GM18867 (cell line): Measurements from ENCODE around the gene RNF186.
"Not testable (repeated sequence)": the region's sequence is repeated elsewhere in the genome, so short reads cannot be mapped to it uniquely, and the experiment has no call there.

Experiments used
- ATAC-seq: cut with Tn5 transposase; IDR thresholded peaks from one replicate; pipeline ENCODE4 v1.9.1; 2021; ENCODE audit warnings: mild to moderate bottlenecking, moderate library complexity; ENCODE audit not compliant: unreplicated experiment

The RNF186 gene, protein sequence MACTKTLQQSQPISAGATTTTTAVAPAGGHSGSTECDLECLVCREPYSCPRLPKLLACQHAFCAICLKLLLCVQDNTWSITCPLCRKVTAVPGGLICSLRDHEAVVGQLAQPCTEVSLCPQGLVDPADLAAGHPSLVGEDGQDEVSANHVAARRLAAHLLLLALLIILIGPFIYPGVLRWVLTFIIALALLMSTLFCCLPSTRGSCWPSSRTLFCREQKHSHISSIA

GRCh38 chr1:19814681-19815503 is at the start of gene RNF186:
Gene RNF186, minus strand, starts transcription at chr1:19815283. Its CDS starts 182 bp downstream, at chr1:19815101.
- ATAC-seq: no peak

GRCh38 chr1:19864570-19865160 is 49.6 kb upstream of the RNF186 start:
- ATAC-seq: no peak

DNA sequence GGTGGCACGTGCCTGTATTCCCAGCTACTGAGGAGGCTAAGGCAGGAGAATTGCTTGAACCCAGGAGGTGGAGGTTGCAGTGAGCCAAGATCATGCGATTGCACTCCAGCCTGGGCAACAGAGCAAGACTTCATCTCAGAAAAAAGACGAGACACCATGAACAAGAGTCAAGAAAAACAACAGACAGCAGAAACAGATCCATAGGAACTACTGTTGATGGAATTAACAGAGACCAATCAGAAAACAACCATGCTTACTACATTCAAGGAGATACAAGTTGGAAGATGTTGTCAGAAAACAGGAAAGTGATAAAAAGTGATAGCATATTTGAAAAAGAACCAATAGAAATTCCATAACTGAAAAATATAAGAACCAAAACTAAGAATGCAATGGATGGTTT is 47.9 kb upstream of the RNF186 start:
- no peak for ATAC-seq

- no peak for ATAC-seq
Observed at GRCh38 chr1:19861842-19862530, 46.9 kb upstream of the RNF186 start.

GRCh38 chr1:19861034-19861433 is 46.0 kb upstream of the RNF186 start:
- no peak for ATAC-seq

DNA sequence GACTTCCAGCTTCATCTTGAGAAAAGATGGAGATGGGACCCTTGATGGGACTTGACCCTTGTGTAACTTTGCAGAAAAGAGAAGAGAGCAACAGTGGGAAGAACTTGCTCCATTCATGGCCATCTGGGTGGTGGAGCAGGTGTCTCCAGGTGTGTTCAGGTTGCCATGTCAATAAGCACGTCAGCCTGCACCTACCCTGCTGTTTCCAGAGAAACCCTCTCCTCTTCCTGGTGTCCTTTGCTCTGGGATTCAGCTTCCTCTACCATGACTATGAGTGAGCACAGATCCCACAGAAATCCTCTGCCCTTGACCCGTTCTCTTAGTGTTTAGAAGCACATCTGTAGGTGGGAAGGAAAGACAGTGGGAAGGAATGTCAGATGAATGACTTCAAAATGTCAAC is 45.3 kb upstream of the RNF186 start:
- no peak for ATAC-seq

GRCh38 chr1:19859876-19860275 is 44.8 kb upstream of the RNF186 start:
- no peak for ATAC-seq

- ATAC-seq: no peak
Observed at GRCh38 chr1:19858893-19859292, 43.8 kb upstream of the RNF186 start.

DNA sequence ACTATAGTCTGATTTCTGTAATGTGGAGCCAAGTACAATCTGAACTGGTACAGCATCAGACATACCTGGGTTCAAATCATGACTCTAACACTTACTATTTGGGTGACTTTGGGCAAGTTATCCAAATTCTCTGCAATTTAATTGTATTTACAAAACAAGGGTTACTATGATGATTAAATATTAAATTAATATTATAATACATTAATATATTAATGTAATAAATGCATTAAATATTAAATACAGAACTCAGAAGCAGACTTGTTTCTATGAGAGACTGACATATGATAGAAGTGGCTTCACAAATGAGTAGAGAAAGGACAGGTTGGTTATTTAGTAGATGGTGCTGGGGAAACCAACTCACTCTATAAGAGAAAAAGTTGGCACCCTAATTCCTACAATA is 39.8 kb upstream of the RNF186 start:
- ATAC-seq: no peak

GRCh38 chr1:19852036-19852435 is 37.0 kb upstream of the RNF186 start:
- ATAC-seq: no peak

- ATAC-seq: no peak
Observed at GRCh38 chr1:19850214-19850613, 35.1 kb upstream of the RNF186 start.

DNA sequence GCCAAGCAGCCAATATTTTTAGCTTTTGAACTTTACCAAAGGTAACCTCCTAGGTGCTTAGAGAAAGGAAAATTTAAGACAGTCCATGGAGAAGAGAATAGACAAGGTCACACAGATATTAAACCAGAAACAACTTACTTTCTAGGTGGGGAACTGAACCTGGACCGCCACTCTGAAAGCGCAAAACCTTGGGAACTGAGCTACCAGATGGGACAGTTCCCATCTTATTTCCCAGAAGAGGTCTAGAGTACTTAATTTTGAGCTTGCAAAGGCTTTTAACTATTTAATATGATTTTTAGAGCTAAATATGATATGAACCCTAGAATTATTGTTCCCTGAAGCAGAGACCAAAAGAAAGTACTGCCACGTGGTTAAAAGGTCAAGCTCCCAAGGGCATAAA is 34.2 kb upstream of the RNF186 start:
- ATAC-seq: not testable (repeated sequence)

DNA sequence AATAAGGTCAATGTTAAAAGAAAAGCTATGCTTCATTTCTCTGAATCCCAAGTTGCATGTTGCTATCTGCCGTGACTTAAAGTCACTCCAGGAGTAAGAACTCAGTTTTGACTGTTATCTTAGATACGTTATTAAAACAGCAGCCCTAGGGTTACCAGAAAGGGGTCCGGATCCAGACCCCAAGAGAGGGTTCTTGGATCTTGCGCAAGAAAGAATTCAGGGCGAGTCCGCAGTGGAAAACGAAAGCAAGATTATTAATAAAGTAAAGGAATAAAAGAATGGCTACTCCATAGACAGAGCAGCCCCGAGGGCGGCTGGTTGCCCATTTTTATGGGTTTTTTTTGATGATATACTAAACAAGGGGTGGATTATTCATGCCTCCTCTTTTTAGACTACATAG is 32.3 kb upstream of the RNF186 start:
- not testable (repeated sequence) for ATAC-seq

GRCh38 chr1:19846338-19846737 is 31.3 kb upstream of the RNF186 start:
- ATAC-seq: no peak

- no peak for ATAC-seq
Observed at GRCh38 chr1:19845555-19845954, 30.5 kb upstream of the RNF186 start.

DNA sequence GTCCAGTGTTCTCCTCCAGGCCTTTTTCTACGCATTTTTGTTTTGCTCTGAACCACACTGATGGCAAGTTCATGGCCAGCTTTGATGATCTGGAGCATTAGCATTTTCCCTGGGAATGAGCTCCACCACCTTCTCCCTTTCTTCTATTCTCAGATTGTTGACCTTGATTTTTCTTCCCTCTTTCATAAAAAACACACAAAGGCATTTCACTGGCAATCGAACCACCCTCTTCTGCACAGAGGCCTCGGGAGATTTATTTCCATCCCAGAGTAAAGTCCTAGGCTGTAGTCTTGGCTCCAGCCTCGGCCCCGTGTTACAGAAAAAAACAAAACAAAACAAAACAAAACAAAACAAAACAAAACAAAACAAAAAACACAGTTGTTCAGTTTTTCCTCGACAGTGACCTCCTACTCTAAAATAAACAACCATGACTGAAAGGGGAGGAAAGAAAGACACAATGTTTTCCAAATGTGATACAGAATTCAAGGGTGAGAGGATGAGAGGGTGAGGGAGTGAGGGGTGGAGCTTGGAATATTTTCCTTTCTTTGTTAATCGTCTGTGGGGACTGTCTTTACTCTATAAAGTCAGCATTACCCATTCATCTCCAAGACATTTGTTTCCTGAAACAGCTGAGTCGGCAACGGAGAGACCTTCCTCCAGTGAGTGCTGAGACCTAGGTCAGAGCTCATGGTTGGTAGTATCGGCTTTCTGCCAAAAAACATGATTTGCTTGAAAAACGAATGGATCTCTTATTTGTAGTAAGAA is 29.8 kb upstream of the RNF186 start:
- ATAC-seq: no peak

DNA sequence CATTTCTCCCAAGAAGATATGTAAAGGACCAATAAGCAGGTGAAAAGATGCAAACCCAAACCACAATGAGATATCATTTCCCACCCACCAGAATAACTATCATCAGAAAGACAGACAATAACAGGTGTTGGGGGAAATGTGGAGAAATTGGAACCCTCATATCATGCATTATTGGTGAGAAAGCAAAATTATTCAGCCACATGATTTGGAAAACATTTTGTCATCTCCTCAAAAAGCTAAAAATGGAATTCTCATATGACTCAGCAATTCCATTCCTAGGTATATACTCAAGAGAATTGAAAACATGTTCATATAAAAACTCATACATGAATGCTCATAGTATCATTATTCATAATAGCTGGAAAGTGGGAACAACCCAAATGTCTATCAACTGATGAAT is 25.1 kb upstream of the RNF186 start:
- ATAC-seq: no peak

DNA sequence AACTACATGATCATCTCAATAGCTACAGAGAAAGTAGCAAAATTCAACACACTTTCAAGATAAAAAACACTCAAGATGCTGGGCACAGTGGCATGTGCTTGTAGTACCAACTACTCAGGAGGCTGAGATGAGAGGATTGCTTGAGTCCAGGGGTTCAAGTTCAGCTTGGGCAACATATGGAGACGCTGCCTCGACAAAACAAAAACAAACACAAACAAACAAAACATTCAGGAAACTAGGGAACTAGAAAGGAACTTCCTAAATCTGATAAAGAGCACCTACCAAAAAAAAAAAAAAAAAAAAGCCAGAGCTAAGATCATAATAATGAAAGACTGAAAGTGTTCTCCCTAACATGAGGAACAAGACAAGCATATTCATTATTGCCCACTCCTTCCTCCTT is 22.8 kb upstream of the RNF186 start:
- ATAC-seq: no peak

DNA sequence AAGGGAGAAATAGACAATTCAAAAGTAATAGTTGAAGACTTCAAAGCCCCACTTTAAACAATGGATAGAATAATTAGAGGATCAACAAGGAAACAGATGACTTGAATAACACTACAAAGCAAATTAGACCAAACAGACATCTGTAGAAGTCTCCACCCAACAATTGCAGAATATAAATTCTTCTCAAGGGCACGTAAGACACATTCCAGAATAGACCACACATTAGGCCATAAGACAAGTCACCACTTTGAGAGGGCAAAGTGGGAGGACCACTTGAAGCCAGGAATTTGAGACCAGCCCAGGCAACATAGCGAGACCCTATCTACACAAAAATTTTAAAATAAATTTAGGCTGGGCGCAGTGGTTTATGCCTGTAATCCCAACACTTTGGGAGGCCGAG is 20.5 kb upstream of the RNF186 start:
- no peak for ATAC-seq

DNA sequence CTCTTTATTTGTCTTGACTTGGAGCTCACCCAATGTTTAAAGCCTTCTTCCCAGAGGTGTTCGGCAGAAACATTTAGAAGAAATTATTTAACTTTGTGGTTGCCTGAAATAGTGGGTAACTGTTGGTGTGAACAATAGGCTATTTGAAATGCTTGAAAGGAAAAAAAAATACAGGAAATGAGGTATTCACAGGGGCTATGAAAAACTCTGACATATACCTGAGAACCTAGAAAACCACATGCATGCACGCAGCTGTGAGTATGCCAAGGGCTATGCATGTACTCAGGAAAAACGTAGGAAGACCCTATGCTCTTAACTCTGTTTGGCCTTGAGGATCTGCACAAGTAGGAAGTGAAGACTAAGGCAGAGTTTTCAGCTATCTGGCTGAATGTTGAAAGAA is 16.4 kb upstream of the RNF186 start:
- ATAC-seq: no peak

DNA sequence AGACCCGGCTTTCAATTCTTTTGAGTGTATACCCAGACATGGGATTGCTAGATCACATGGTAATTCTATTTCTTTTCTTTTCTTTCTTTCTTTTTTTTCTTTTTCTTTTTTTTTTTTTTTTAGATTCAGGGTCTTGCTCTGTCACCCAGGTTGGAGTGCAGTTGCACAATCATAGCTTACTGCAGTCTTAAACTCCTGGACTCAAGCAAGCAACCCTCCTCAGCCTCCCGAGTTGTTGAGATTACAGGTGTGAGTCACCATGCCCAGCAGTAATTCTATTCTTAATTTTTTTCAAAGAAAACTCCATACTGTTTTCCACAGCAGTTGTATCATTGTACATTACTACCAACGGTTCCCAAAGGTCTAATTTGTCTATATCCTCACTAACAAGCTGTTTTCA is 13.5 kb upstream of the RNF186 start:
- ATAC-seq: no peak
